ENCODE results near the gene PTPRS.

- TF ChIP-seq FOS (IDR thresholded peaks at IDR 0.05; ENCODE audit: borderline replicate concordance, insufficient read depth, low read length) (no peak), EZH2 (IDR thresholded peaks at IDR 0.05; ENCODE audit: borderline replicate concordance, low read depth, low read length, severe bottlenecking) (no peak), POLR2A (IDR thresholded peaks at IDR 0.05; ENCODE audit: low read depth, low read length) (no peak), CTCF (IDR thresholded peaks at IDR 0.05; ENCODE audit: extremely low read depth in 1 of 2, insufficient read depth in 1 of 2, low read depth in 1 of 2, low read length in 2 of 2) (no peak)
These were observed 822 bp upstream of the PTPRS start for GRCh38 chr19:5341448-5341820.

Data from endothelial cell of umbilical vein (primary cell).